OCI-LY1 (cell line): ENCODE measurements around the gene POLE.

Experiments
- H2AFZ ChIP-seq: fragments of 200-600 bp; sonication (generic), shearing (Covaris generic); 2 replicates; pipeline ENCODE4 v1.6.0; 2014; ENCODE audit warnings: antibody characterized with exemption, mild to moderate bottlenecking, low read length
- H3F3A ChIP-seq: fragments of 200-600 bp; sonication (generic), shearing (Covaris generic); 2 replicates; pipeline ENCODE4 v1.6.0; 2014; ENCODE audit warnings: mild to moderate bottlenecking, antibody characterized with exemption, low read length, moderate library complexity; ENCODE audit not compliant: insufficient read depth
- H3K27ac ChIP-seq: fragments of 200-600 bp; sonication (generic); 2 replicates; pipeline ENCODE4 v1.5.1; 2014; ENCODE audit warnings: low read length, mixed run types, mild to moderate bottlenecking, low read depth; ENCODE audit not compliant: poor library complexity, severe bottlenecking
- H3K27me3 ChIP-seq: fragments of 200-600 bp; sonication (generic); 2 replicates; pipeline ENCODE4 v1.6.0; 2014; ENCODE audit warnings: antibody characterized with exemption, mild to moderate bottlenecking, low read length, moderate library complexity; ENCODE audit not compliant: insufficient read depth
- H3K36me3 ChIP-seq: fragments of 200-600 bp; sonication (generic); 2 replicates; pipeline ENCODE4 v1.6.1; 2014; ENCODE audit warnings: mild to moderate bottlenecking, antibody characterized with exemption, low read length, moderate library complexity, mixed read lengths; ENCODE audit not compliant: insufficient read depth
- H3K4me1 ChIP-seq: fragments of 200-600 bp; sonication (generic); 2 replicates; pipeline ENCODE4 v1.5.1; 2014; ENCODE audit warnings: mild to moderate bottlenecking, low read length, moderate library complexity; ENCODE audit not compliant: insufficient read depth, severe bottlenecking
- H3K4me2 ChIP-seq: fragments of 200-600 bp; sonication (generic), shearing (Covaris generic); 2 replicates; pipeline ENCODE4 v1.6.1; 2014; ENCODE audit warnings: low read length
- H3K4me3 ChIP-seq: fragments of 200-600 bp; sonication (generic); 2 replicates; pipeline ENCODE4 v1.5.1; 2014; ENCODE audit warnings: low read length, low read depth, mild to moderate bottlenecking, mixed read lengths; ENCODE audit not compliant: poor library complexity, severe bottlenecking
- H3K79me2 ChIP-seq: fragments of 200-600 bp; shearing (Covaris generic); 2 replicates; pipeline ENCODE4 v1.6.1; 2016; ENCODE audit warnings: mixed run types, low read length, mixed read lengths; ENCODE audit not compliant: insufficient read depth
- H3K9ac ChIP-seq: fragments of 200-600 bp; sonication (generic), shearing (Covaris generic); 2 replicates; pipeline ENCODE4 v1.6.1; 2014; ENCODE audit warnings: mild to moderate bottlenecking, low read length, mixed read lengths
- H3K9me2 ChIP-seq: fragments of 200-600 bp; sonication (generic), shearing (Covaris generic); 2 replicates; pipeline ENCODE4 v1.6.1; 2014; ENCODE audit warnings: low read depth, mild to moderate bottlenecking, low read length, mixed read lengths
- H3K9me3 ChIP-seq: fragments of 200-600 bp; shearing (Covaris generic); 2 replicates; pipeline ENCODE4 v1.6.1; 2014; ENCODE audit warnings: low read length, mixed read lengths
- H4K20me1 ChIP-seq: fragments of 200-600 bp; sonication (generic), shearing (Covaris generic); 2 replicates; pipeline ENCODE4 v1.6.0; 2016; ENCODE audit warnings: mild to moderate bottlenecking, low read length; ENCODE audit not compliant: insufficient read depth
- EZH2 ChIP-seq: fragments of 200-600 bp; sonication (generic), shearing (Covaris generic); IDR thresholded peaks from 2 replicates; pipeline ENCODE4 v1.8.0; 2017; ENCODE audit warnings: borderline replicate concordance, mixed run types, mild to moderate bottlenecking, antibody characterized with exemption, low read length, moderate library complexity, mixed read lengths
- TF ChIP-seq, protein P1 (sequence below): fragments of 200-600 bp; sonication (generic), shearing (Covaris generic); IDR thresholded peaks from 2 replicates; pipeline ENCODE4 v1.5.1; 2017; ENCODE audit warnings: mild to moderate bottlenecking, antibody characterized with exemption, low read length, moderate library complexity, mixed read lengths

The POLE gene

GRCh38 chr12:132710405-132711079 is 23.4 kb upstream of the POLE start, which contains the start of gene PGAM5:
Gene PGAM5 (plus strand): TSS chr12:132710842. CDS start chr12:132710877, 35 bp downstream.
- no peak within 1 kb of the TSS for H2AFZ ChIP-seq
- no peaks in the 10 kb centered on the region for H4K20me1 ChIP-seq
- H3K4me3 ChIP-seq, result peak within 1 kb of the TSS; percentile 98
- no peaks in the 10 kb centered on the region for H3F3A ChIP-seq
- H3K9me3 ChIP-seq, result no peaks in the 10 kb centered on the region
- H3K36me3 ChIP-seq, result peaks cover 33% of the 10 kb centered on the region
- peak within 1 kb of the TSS; percentile 75 for H3K27ac ChIP-seq
- H3K4me2 ChIP-seq, result peak within 1 kb of the TSS; percentile 85
- peak within 1 kb of the TSS; percentile 96 for H3K9ac ChIP-seq
- no peaks in the 10 kb centered on the region for H3K27me3 ChIP-seq
- TF ChIP-seq EZH2, result no peak
- TF ChIP-seq, protein P1, sequence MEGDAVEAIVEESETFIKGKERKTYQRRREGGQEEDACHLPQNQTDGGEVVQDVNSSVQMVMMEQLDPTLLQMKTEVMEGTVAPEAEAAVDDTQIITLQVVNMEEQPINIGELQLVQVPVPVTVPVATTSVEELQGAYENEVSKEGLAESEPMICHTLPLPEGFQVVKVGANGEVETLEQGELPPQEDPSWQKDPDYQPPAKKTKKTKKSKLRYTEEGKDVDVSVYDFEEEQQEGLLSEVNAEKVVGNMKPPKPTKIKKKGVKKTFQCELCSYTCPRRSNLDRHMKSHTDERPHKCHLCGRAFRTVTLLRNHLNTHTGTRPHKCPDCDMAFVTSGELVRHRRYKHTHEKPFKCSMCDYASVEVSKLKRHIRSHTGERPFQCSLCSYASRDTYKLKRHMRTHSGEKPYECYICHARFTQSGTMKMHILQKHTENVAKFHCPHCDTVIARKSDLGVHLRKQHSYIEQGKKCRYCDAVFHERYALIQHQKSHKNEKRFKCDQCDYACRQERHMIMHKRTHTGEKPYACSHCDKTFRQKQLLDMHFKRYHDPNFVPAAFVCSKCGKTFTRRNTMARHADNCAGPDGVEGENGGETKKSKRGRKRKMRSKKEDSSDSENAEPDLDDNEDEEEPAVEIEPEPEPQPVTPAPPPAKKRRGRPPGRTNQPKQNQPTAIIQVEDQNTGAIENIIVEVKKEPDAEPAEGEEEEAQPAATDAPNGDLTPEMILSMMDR, result no peak
- H3K79me2 ChIP-seq, result peaks cover 38% of the 10 kb centered on the region
- no peaks in the 10 kb centered on the region for H3K9me2 ChIP-seq
- peaks cover 21% of the 10 kb centered on the region for H3K4me1 ChIP-seq

DNA sequence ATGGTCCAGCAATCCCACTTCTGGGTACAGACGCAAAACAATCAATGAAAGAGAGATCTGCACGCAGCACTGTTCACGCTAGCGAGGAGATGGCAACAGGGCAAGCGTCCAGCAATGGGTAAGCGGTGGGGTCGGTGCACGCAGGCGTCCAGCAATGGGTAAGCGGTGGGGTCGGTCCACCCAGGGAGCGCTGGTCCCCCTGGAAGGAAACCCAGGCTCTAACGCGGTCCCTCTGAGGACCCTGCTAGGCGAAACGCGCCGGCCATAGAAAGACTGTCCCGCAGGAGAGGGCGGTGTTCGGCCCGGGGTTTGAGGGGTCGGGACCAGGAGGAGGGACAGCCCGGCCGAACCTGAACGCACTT is 22.9 kb upstream of the POLE start:
- peaks cover 38% of the 10 kb centered on the region for H3K79me2 ChIP-seq

GRCh38 chr12:132708150-132708549 is 21.0 kb upstream of the POLE start:
- Histone ChIP-seq H3K9me2 (no peaks in the 10 kb centered on the region), H3K79me2 (peaks cover 22% of the 10 kb centered on the region), H3K27me3 (no peaks in the 10 kb centered on the region), H3K4me1 (peaks cover 21% of the 10 kb centered on the region), H3K9ac (no peak overlapping the region), H2AFZ (no peak overlapping the region), H4K20me1 (no peaks in the 10 kb centered on the region), H3K4me2 (no peak overlapping the region), H3K9me3 (no peaks in the 10 kb centered on the region), H3F3A (no peaks in the 10 kb centered on the region), H3K36me3 (peaks cover 32% of the 10 kb centered on the region), H3K27ac (no peak overlapping the region), H3K4me3 (no peak overlapping the region)
- TF ChIP-seq EZH2, result no peak
- TF ChIP-seq, protein P1, result no peak

More for the DNA sequence above, 22.9 kb upstream of the POLE start:
- TF ChIP-seq, protein P1, result no peak
- TF ChIP-seq EZH2, result no peak
- no peak overlapping the region for H2AFZ ChIP-seq
- H4K20me1 ChIP-seq, result no peaks in the 10 kb centered on the region
- H3K9me3 ChIP-seq, result no peaks in the 10 kb centered on the region
- peak overlapping the region; percentile 80 for H3K4me2 ChIP-seq
- peaks cover 21% of the 10 kb centered on the region for H3K4me1 ChIP-seq
- H3K9me2 ChIP-seq, result no peaks in the 10 kb centered on the region
- H3K4me3 ChIP-seq, result peak overlapping the region; percentile 98
- no peaks in the 10 kb centered on the region for H3K27me3 ChIP-seq
- H3K9ac ChIP-seq, result peak overlapping the region; percentile 76
- H3K36me3 ChIP-seq, result peaks cover 33% of the 10 kb centered on the region
- H3F3A ChIP-seq, result no peaks in the 10 kb centered on the region
- peak overlapping the region; percentile 75 for H3K27ac ChIP-seq
